Lower leg skin (tissue), 3 donors: ENCODE measurements around the gene LRP1.

Experiments
- POLR2A ChIP-seq, 2 donors: fragments of 450-650 bp; IDR thresholded peaks; one replicate each; pipeline ENCODE4 v1.6.1; 2016 to 2017; ENCODE audit warnings: antibody characterized with exemption in 2 of 2, mild to moderate bottlenecking in 1 of 2, moderate library complexity in 1 of 2
- TF ChIP-seq, protein P1 (sequence below), 3 donors: fragments of 450-650 bp; IDR thresholded peaks; one replicate each; pipeline ENCODE4 v1.5.1; 2016; ENCODE audit warnings: antibody characterized with exemption in 3 of 3, mild to moderate bottlenecking in 3 of 3, moderate library complexity in 2 of 3

DNA sequence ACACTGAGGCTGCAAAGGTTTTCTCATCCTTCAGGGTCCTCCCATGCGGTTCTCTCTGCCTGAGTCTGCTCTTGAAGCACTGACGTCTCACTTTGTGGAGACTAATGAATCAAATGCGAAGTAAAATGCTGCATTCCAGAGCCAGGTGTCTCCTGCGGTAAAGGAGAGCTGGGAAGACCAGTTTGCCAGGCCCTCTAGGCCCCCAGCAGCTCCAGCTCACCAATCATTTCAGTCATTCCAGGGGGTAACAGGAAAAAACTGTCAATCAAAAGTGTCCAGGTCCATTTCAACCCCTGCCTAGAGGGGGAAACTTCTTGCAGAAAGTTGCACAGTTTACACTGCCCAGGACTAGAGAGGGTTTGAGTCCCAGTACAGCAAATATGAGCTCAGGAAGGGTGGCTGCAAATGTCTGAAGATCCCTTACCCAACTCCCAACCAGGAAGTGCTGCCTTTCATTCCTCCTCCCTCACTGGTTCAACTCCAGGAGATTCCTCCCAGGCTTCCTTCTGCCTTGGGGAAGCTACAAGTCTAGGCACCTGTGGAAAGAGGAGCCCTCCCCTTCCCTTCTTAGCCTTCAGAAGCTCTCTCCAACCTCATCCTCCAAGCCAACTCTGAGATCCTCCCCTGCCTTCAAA is 85.6 kb downstream of the LRP1 start:
- TF ChIP-seq, protein P1, sequence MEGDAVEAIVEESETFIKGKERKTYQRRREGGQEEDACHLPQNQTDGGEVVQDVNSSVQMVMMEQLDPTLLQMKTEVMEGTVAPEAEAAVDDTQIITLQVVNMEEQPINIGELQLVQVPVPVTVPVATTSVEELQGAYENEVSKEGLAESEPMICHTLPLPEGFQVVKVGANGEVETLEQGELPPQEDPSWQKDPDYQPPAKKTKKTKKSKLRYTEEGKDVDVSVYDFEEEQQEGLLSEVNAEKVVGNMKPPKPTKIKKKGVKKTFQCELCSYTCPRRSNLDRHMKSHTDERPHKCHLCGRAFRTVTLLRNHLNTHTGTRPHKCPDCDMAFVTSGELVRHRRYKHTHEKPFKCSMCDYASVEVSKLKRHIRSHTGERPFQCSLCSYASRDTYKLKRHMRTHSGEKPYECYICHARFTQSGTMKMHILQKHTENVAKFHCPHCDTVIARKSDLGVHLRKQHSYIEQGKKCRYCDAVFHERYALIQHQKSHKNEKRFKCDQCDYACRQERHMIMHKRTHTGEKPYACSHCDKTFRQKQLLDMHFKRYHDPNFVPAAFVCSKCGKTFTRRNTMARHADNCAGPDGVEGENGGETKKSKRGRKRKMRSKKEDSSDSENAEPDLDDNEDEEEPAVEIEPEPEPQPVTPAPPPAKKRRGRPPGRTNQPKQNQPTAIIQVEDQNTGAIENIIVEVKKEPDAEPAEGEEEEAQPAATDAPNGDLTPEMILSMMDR (IDR thresholded peaks at IDR 0.05) = no peak
- TF ChIP-seq POLR2A (IDR thresholded peaks at IDR 0.05) = no peak
